ENCODE results near the gene LANCL2.

DNA sequence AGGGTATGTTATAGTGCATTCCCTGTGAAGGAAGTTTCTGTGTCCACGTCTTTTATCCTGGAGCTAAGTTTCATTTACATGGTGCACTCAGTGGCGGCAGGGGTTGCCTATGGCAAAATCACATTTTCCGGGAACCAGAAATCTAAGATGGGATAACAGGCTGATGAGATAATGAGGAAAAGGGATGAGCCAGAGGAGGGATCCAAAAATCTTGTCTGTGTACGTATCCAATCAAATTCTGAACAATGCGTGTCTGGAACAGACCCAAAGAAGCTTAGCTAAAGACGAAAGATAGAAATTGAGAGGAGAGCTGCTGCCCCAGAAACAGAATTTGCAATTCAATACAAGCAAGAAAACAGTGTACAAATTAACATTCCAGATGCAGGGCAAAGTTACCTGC, 16.1 kb downstream of the LANCL2 start:
- TF ChIP-seq, protein P1, sequence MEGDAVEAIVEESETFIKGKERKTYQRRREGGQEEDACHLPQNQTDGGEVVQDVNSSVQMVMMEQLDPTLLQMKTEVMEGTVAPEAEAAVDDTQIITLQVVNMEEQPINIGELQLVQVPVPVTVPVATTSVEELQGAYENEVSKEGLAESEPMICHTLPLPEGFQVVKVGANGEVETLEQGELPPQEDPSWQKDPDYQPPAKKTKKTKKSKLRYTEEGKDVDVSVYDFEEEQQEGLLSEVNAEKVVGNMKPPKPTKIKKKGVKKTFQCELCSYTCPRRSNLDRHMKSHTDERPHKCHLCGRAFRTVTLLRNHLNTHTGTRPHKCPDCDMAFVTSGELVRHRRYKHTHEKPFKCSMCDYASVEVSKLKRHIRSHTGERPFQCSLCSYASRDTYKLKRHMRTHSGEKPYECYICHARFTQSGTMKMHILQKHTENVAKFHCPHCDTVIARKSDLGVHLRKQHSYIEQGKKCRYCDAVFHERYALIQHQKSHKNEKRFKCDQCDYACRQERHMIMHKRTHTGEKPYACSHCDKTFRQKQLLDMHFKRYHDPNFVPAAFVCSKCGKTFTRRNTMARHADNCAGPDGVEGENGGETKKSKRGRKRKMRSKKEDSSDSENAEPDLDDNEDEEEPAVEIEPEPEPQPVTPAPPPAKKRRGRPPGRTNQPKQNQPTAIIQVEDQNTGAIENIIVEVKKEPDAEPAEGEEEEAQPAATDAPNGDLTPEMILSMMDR (IDR thresholded peaks at IDR 0.05 in 8 of 11, conservative IDR thresholded peaks at IDR 0.05 in 3 of 11): no peak
- TF ChIP-seq POLR2A (IDR thresholded peaks at IDR 0.05) (no peak), POLR2AphosphoS5 (IDR thresholded peaks at IDR 0.05) (no peak)
